ENCODE data around the gene RNF20.
A peak's percentile ranks its signal among the peaks of the same experiment; 100 is the strongest.

The RNF20 gene

DNA sequence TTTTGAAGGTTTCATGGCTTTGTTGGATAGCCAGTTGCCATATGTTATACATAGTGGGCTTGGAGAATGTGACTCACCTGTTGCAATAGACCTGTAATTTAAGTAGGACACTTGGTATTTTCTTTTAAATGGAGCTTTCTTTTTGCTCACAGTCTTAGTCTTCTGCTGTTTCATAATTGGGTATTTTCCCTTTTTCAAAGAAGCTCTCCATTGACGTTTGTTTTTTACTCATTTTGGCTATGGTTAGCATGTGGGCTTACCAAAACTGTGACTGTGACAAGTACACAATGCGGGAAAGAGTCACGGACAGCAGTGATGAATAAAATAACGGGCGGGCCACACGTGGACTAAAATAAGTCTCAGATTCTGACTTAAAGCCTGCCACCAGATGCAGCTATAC lies 23.2 kb upstream of the RNF20 start:
- Histone ChIP-seq H3K9me3 (ENCODE audit: control insufficient read depth, insufficient read depth, low read depth, low read length) (no peaks in the 10 kb centered on the region), H3K27ac (ENCODE audit: extremely low read depth, low read depth, low read length) (no peak overlapping the region), H3K4me3 (ENCODE audit: low read depth, low read length) (no peak overlapping the region), H3K4me1 (ENCODE audit: control insufficient read depth, insufficient read depth, low read length) (no peaks in the 10 kb centered on the region), H3K36me3 (ENCODE audit: control insufficient read depth in 2 of 2, insufficient read depth in 1 of 2, low read length in 2 of 2) (no peaks in the 10 kb centered on the region)
- ChIA-PET CTCF (interaction anchor here (0.5 to 1.8 kb wide), 2 partner anchors 13 to 61 kb away, joined by 3 to 4 read pairs; no protein-coding TSS in a partner anchor), POLR2A (no interaction called here)
- TF ChIP-seq SCRT1 (tag by site-specific recombination; IDR thresholded peaks at IDR 0.05; ENCODE audit: borderline replicate concordance): 0 out of 2 replicates have a peak, but pooled peaks have one; percentile 22
- TF ChIP-seq, protein P1, sequence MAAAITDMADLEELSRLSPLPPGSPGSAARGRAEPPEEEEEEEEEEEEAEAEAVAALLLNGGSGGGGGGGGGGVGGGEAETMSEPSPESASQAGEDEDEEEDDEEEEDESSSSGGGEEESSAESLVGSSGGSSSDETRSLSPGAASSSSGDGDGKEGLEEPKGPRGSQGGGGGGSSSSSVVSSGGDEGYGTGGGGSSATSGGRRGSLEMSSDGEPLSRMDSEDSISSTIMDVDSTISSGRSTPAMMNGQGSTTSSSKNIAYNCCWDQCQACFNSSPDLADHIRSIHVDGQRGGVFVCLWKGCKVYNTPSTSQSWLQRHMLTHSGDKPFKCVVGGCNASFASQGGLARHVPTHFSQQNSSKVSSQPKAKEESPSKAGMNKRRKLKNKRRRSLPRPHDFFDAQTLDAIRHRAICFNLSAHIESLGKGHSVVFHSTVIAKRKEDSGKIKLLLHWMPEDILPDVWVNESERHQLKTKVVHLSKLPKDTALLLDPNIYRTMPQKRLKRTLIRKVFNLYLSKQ (tag by site-specific recombination; IDR thresholded peaks at IDR 0.05; ENCODE audit: borderline replicate concordance): no peak

DNA sequence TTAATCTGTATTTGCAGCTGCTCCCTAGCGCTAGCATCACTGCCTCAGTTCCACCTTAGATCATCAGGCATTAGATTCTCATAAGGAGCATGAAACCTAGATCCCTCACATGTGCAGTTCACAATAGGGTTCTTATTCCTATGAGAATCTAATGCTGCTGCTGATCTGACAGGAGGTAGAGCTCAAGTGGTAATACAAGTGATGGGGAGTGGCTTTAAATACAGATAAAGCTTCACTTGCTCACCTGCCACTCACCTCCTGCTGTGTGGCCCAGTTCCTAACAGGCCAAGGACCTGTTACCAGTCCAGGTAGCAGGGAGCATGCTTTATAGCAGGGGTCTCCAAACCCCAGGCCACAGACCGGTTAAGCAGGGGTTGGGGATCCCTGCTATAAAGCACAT lies 22.6 kb upstream of the RNF20 start:
- H3K27ac ChIP-seq (ENCODE audit: extremely low read depth, low read depth, low read length): no peak overlapping the region
- ChIA-PET CTCF (interaction anchor here (0.5 kb wide), 1 partner anchor 13 kb away, joined by 3 read pairs; no protein-coding TSS in a partner anchor), POLR2A (no interaction called here)
- H3K36me3 ChIP-seq (ENCODE audit: control insufficient read depth in 2 of 2, insufficient read depth in 1 of 2, low read length in 2 of 2): no peaks in the 10 kb centered on the region
- H3K4me1 ChIP-seq (ENCODE audit: control insufficient read depth, insufficient read depth, low read length): no peaks in the 10 kb centered on the region
- no peak overlapping the region for H3K4me3 ChIP-seq (ENCODE audit: low read depth, low read length)
- TF ChIP-seq ZNF610 (tag by site-specific recombination; IDR thresholded peaks at IDR 0.05; ENCODE audit: borderline replicate concordance): peak; percentile 91
- TF ChIP-seq SP2 (tag by site-specific recombination; IDR thresholded peaks at IDR 0.05): no peak
- H3K9me3 ChIP-seq (ENCODE audit: control insufficient read depth, insufficient read depth, low read depth, low read length): no peaks in the 10 kb centered on the region

DNA sequence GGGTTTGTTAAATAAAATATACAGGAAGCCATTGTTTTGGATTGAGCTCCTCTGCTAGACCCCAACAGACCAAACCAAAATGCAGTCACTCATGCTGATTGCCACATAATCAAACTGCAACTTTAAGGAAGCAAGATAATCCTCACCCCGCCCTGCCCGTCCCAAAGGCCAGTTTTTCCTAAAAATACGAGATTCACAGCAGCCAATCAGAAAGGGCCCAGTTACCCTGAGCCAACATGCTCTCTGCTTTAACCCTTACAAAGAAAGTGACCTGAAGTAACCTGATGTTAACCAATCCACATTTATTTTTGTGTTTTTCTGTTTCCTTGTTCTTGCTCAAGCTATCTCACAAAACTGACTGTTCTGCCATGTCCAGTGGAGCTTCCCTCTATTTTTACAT lies 21.5 kb upstream of the RNF20 start:
- Histone ChIP-seq H3K4me3 (ENCODE audit: low read depth, low read length) (no peak overlapping the region), H3K4me1 (ENCODE audit: control insufficient read depth, insufficient read depth, low read length) (no peaks in the 10 kb centered on the region), H3K27ac (ENCODE audit: extremely low read depth, low read depth, low read length) (no peak overlapping the region), H3K36me3 (ENCODE audit: control insufficient read depth in 2 of 2, insufficient read depth in 1 of 2, low read length in 2 of 2) (no peaks in the 10 kb centered on the region), H3K9me3 (ENCODE audit: control insufficient read depth, insufficient read depth, low read depth, low read length) (no peaks in the 10 kb centered on the region)
- POLR2A ChIA-PET: no interaction called here
- no peak for TF ChIP-seq SP2 (tag by site-specific recombination; IDR thresholded peaks at IDR 0.05)
- TF ChIP-seq, protein P2, sequence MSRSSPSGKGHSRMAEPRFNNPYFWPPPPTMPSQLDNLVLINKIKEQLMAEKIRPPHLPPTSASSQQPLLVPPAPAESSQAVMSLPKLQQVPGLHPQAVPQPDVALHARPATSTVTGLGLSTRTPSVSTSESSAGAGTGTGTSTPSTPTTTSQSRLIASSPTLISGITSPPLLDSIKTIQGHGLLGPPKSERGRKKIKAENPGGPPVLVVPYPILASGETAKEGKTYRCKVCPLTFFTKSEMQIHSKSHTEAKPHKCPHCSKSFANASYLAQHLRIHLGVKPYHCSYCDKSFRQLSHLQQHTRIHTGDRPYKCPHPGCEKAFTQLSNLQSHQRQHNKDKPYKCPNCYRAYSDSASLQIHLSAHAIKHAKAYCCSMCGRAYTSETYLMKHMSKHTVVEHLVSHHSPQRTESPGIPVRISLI (tag by site-specific recombination; IDR thresholded peaks at IDR 0.05): no peak
- TF ChIP-seq ZNF132 (tag by site-specific recombination; IDR thresholded peaks at IDR 0.05; ENCODE audit: borderline replicate concordance): no peak
- TF ChIP-seq, protein P3, sequence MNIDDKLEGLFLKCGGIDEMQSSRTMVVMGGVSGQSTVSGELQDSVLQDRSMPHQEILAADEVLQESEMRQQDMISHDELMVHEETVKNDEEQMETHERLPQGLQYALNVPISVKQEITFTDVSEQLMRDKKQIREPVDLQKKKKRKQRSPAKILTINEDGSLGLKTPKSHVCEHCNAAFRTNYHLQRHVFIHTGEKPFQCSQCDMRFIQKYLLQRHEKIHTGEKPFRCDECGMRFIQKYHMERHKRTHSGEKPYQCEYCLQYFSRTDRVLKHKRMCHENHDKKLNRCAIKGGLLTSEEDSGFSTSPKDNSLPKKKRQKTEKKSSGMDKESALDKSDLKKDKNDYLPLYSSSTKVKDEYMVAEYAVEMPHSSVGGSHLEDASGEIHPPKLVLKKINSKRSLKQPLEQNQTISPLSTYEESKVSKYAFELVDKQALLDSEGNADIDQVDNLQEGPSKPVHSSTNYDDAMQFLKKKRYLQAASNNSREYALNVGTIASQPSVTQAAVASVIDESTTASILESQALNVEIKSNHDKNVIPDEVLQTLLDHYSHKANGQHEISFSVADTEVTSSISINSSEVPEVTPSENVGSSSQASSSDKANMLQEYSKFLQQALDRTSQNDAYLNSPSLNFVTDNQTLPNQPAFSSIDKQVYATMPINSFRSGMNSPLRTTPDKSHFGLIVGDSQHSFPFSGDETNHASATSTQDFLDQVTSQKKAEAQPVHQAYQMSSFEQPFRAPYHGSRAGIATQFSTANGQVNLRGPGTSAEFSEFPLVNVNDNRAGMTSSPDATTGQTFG (tag by site-specific recombination; IDR thresholded peaks at IDR 0.05; ENCODE audit: borderline replicate concordance): no peak
- TF ChIP-seq, protein P4, sequence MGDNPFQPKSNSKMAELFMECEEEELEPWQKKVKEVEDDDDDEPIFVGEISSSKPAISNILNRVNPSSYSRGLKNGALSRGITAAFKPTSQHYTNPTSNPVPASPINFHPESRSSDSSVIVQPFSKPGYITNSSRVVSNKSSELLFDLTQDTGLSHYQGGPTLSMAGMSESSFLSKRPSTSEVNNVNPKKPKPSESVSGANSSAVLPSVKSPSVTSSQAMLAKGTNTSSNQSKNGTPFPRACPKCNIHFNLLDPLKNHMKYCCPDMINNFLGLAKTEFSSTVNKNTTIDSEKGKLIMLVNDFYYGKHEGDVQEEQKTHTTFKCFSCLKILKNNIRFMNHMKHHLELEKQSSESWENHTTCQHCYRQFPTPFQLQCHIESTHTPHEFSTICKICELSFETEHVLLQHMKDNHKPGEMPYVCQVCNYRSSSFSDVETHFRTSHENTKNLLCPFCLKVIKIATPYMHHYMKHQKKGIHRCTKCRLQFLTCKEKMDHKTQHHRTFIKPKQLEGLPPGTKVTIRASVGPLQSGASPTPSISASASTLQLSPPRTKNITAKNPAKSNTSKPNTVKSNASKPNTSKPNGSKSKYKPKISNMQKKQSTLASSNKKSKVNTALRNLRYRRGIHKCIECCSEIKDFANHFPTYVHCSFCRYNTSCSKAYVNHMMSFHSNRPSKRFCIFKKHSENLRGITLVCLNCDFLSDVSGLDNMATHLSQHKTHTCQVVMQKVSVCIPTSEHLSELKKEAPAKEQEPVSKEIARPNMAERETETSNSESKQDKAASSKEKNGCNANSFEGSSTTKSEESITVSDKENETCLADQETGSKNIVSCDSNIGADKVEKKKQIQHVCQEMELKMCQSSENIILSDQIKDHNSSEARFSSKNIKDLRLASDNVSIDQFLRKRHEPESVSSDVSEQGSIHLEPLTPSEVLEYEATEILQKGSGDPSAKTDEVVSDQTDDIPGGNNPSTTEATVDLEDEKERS (tag by site-specific recombination; IDR thresholded peaks at IDR 0.05): no peak
- TF ChIP-seq ZNF596 (tag by site-specific recombination; IDR thresholded peaks at IDR 0.05): no peak
- TF ChIP-seq KLF8 (tag by site-specific recombination; IDR thresholded peaks at IDR 0.05): no peak
- TF ChIP-seq GLIS2 (tag by site-specific recombination; IDR thresholded peaks at IDR 0.05): no peak
- TF ChIP-seq, protein P5, sequence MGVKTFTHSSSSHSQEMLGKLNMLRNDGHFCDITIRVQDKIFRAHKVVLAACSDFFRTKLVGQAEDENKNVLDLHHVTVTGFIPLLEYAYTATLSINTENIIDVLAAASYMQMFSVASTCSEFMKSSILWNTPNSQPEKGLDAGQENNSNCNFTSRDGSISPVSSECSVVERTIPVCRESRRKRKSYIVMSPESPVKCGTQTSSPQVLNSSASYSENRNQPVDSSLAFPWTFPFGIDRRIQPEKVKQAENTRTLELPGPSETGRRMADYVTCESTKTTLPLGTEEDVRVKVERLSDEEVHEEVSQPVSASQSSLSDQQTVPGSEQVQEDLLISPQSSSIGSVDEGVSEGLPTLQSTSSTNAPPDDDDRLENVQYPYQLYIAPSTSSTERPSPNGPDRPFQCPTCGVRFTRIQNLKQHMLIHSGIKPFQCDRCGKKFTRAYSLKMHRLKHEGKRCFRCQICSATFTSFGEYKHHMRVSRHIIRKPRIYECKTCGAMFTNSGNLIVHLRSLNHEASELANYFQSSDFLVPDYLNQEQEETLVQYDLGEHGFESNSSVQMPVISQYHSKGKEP (tag by site-specific recombination; IDR thresholded peaks at IDR 0.05): no peak
- TF ChIP-seq, protein P6, sequence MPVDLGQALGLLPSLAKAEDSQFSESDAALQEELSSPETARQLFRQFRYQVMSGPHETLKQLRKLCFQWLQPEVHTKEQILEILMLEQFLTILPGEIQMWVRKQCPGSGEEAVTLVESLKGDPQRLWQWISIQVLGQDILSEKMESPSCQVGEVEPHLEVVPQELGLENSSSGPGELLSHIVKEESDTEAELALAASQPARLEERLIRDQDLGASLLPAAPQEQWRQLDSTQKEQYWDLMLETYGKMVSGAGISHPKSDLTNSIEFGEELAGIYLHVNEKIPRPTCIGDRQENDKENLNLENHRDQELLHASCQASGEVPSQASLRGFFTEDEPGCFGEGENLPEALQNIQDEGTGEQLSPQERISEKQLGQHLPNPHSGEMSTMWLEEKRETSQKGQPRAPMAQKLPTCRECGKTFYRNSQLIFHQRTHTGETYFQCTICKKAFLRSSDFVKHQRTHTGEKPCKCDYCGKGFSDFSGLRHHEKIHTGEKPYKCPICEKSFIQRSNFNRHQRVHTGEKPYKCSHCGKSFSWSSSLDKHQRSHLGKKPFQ (tag by site-specific recombination; IDR thresholded peaks at IDR 0.05): no peak
- no peak for TF ChIP-seq GFI1B (tag by site-specific recombination; IDR thresholded peaks at IDR 0.05)
- CTCF ChIA-PET: interaction anchor here (2.5 kb wide), 1 partner anchor 63 kb away, joined by 15 read pairs; no protein-coding TSS in a partner anchor

Data from HEK293 (cell line).